PC-3 (cell line): ENCODE data around the gene GRID2IP. TPM values are rescaled to one million over a fixed set of nuclear protein-coding genes. Genes with fewer than 3 reads are reported as not detected.

ENCODE experiments used
- ATAC-seq: fragments of 200-7000 bp; cut with Tn5 transposase; 2 replicates; pipeline ENCODE4 v1.9.1; 2020; ENCODE audit warnings: mild to moderate bottlenecking, moderate library complexity
- BruUV-seq: library from RNA; stranded (reverse); fragments of 400-500 nt; replicated peaks from 2 replicates; lab custom pipeline; 2021; lab: Mats Ljungman, UMichigan
- CTCF ChIA-PET: fragments of 300-600 bp; sonication (Branson Sonifier 250); formaldehyde crosslinking; loops from one replicate; lab custom pipeline; 2022; ENCODE audit warnings: antibody characterized with exemption; lab: Charles Lee
- POLR2A ChIA-PET: fragments of 300-600 bp; sonication (Branson Sonifier 250); formaldehyde crosslinking; loops from one replicate; lab custom pipeline; 2022; ENCODE audit warnings: antibody characterized with exemption; ENCODE audit not compliant: unreplicated experiment; lab: Charles Lee
- DNase-seq: peaks from one replicate; pipeline ENCODE4 v3.0.0-alpha.2; 2015
- H2AFZ ChIP-seq: fragments of 300-600 bp; sonication (generic); 2 replicates; pipeline ENCODE4 v1.6.0; 2016; ENCODE audit warnings: antibody characterized with exemption, low read length
- H3F3A ChIP-seq: fragments of 300-600 bp; sonication (generic); one replicate; pipeline ENCODE4 v1.6.0; 2017; ENCODE audit warnings: antibody characterized with exemption, low read length, control low read depth, mild to moderate bottlenecking; ENCODE audit not compliant: unreplicated experiment
- H3K27ac ChIP-seq: fragments of 300-600 bp; sonication (generic); 2 replicates; pipeline ENCODE4 v1.5.1; 2016; ENCODE audit warnings: mild to moderate bottlenecking, low read length
- H3K27me3 ChIP-seq: fragments of 300-600 bp; sonication (generic); 2 replicates; pipeline ENCODE4 v1.6.1; 2016; ENCODE audit warnings: low read length, mixed read lengths
- H3K36me3 ChIP-seq: fragments of 300-600 bp; sonication (generic); 2 replicates; pipeline ENCODE4 v1.6.1; 2016; ENCODE audit warnings: low read depth, mixed run types, low read length, mixed read lengths
- H3K4me1 ChIP-seq: fragments of 300-600 bp; sonication (generic); 2 replicates; pipeline ENCODE4 v1.5.1; 2016; ENCODE audit warnings: low read length; ENCODE audit not compliant: insufficient read depth
- H3K4me2 ChIP-seq: fragments of 300-600 bp; sonication (generic); 2 replicates; pipeline ENCODE4 v1.6.0; 2016; ENCODE audit warnings: low read length
- H3K4me3 ChIP-seq: fragments of 300-600 bp; sonication (generic); 2 replicates; pipeline ENCODE4 v1.5.1; 2016; ENCODE audit warnings: mild to moderate bottlenecking, low read length, mixed read lengths
- H3K79me2 ChIP-seq: fragments of 300-600 bp; sonication (generic); 2 replicates; pipeline ENCODE4 v1.6.1; 2017; ENCODE audit warnings: low read length, mixed read lengths
- H3K9ac ChIP-seq: fragments of 300-600 bp; sonication (generic); 2 replicates; pipeline ENCODE4 v1.6.0; 2016; ENCODE audit warnings: mild to moderate bottlenecking, low read length
- H3K9me2 ChIP-seq: fragments of 300-600 bp; sonication (generic); replicated peaks from 2 replicates; pipeline ENCODE4 v1.6.1; 2016; ENCODE audit warnings: mixed run types, low read length, mixed read lengths
- H3K9me3 ChIP-seq: fragments of 300-600 bp; sonication (generic); 2 replicates; pipeline ENCODE4 v1.6.1; 2016; ENCODE audit warnings: low read length, mixed read lengths
- H4K20me1 ChIP-seq: fragments of 300-600 bp; sonication (generic); 2 replicates; pipeline ENCODE4 v1.6.1; 2016; ENCODE audit warnings: low read length, mixed read lengths
- CTCF ChIP-seq: fragments of 300-600 bp; sonication (generic); conservative IDR thresholded peaks from 2 replicates; pipeline ENCODE4 v1.5.1; 2017; ENCODE audit warnings: antibody characterized with exemption, low read depth, mild to moderate bottlenecking, low read length
- EZH2 ChIP-seq: fragments of 300-600 bp; sonication (generic); IDR thresholded peaks from one replicate; pipeline ENCODE4 v1.6.1; 2017; ENCODE audit warnings: antibody characterized with exemption, mild to moderate bottlenecking, low read length; ENCODE audit not compliant: unreplicated experiment
- EZH2phosphoT487 ChIP-seq: fragments of 300-600 bp; sonication (generic); IDR thresholded peaks from 2 replicates; pipeline ENCODE4 v1.6.1; 2018; ENCODE audit warnings: mild to moderate bottlenecking, antibody characterized with exemption, low read length, borderline replicate concordance
- intact Hi-C: fragments of 100-400 bp; cut with micrococcal nuclease; formaldehyde crosslinking; loops from 2 replicates; pipeline ENCODE4 v1.9.0; 2023
- total RNA-seq: library from RNA; depleted of rRNA; stranded (reverse); fragments of >200 nt; gene quantifications from 2 replicates; pipeline ENCODE4 v1.2.3, GENCODE V29; 2014

GRID2IP gene
- total RNA-seq, 1 experiment from 2014 or later, result not detected

- intact Hi-C loops, result no loop called here
- H4K20me1 ChIP-seq, result peaks cover 14% of the 10 kb centered on the region
- H3K4me2 ChIP-seq, result no peak overlapping the region
- CTCF ChIA-PET, result no interaction called here
- H3F3A ChIP-seq, result no peaks in the 10 kb centered on the region
- no peak overlapping the region for H3K9ac ChIP-seq
- H3K27ac ChIP-seq, result no peak overlapping the region
- no peak overlapping the region for H3K4me3 ChIP-seq
- TF ChIP-seq EZH2phosphoT487 (no peak), CTCF (no peak), EZH2 (no peak)
- H3K36me3 ChIP-seq, result no peaks in the 10 kb centered on the region
- BruUV-seq, result no TSS peak
- POLR2A ChIA-PET, result no interaction called here
- ATAC-seq (no peak), DNase-seq (no peak)
- peaks cover 14% of the 10 kb centered on the region for H3K4me1 ChIP-seq
- no peak overlapping the region for H2AFZ ChIP-seq
- H3K27me3 ChIP-seq, result no peaks in the 10 kb centered on the region
- H3K79me2 ChIP-seq, result peaks cover 18% of the 10 kb centered on the region
- no peaks in the 10 kb centered on the region for H3K9me3 ChIP-seq
- no peaks in the 10 kb centered on the region for H3K9me2 ChIP-seq
Observed at GRCh38 chr7:6487184-6487545, 64.1 kb downstream of the GRID2IP start.

GRCh38 chr7:6486438-6487183, 64.7 kb downstream of the GRID2IP start:
- Histone ChIP-seq H3K9me2 (no peaks in the 10 kb centered on the region), H4K20me1 (peaks cover 17% of the 10 kb centered on the region), H3K4me3 (no peak overlapping the region), H3K79me2 (peaks cover 23% of the 10 kb centered on the region), H3K9me3 (no peaks in the 10 kb centered on the region), H3K4me1 (peaks cover 16% of the 10 kb centered on the region), H3K4me2 (no peak overlapping the region), H3K27me3 (no peaks in the 10 kb centered on the region), H2AFZ (no peak overlapping the region), H3K27ac (no peak overlapping the region), H3K9ac (no peak overlapping the region), H3F3A (no peaks in the 10 kb centered on the region), H3K36me3 (0 out of 2 replicates have a peak, but pooled peaks cover under 1% of the 10 kb centered on the region)
- no TSS peak for BruUV-seq
- DNase-seq (no peak), ATAC-seq (no peak)
- TF ChIP-seq EZH2phosphoT487, result no peak
- no peak for TF ChIP-seq EZH2
- TF ChIP-seq CTCF, result no peak
- intact Hi-C loops, result no loop called here
- CTCF ChIA-PET, result no interaction called here
- POLR2A ChIA-PET, result no interaction called here

GRCh38 chr7:6482743-6483119, 68.5 kb downstream of the GRID2IP start:
- peak overlapping the region; percentile 66; the same call in 1 of the 2 replicates for H3K27ac ChIP-seq
- peak overlapping the region; percentile 79 for H3K4me2 ChIP-seq
- no peaks in the 10 kb centered on the region for H3K27me3 ChIP-seq
- peaks cover 62% of the 10 kb centered on the region for H3K79me2 ChIP-seq
- no peak overlapping the region for H2AFZ ChIP-seq
- TF ChIP-seq CTCF (no peak), EZH2 (no peak), EZH2phosphoT487 (no peak)
- no TSS peak for BruUV-seq
- H3K9ac ChIP-seq, result peak overlapping the region; percentile 95
- intact Hi-C loops, result no loop called here
- H4K20me1 ChIP-seq, result peaks cover 53% of the 10 kb centered on the region
- peaks cover 15% of the 10 kb centered on the region; the same call in 1 of the 2 replicates for H3K36me3 ChIP-seq
- CTCF ChIA-PET, result no interaction called here
- H3K4me1 ChIP-seq, result peaks cover 32% of the 10 kb centered on the region
- H3K4me3 ChIP-seq, result peak overlapping the region; percentile 100
- ATAC-seq, result no peak
- H3K9me2 ChIP-seq, result no peaks in the 10 kb centered on the region
- POLR2A ChIA-PET, result interaction anchor here (0.5 kb wide), 1 partner anchor 178 kb away, joined by 38 read pairs; no protein-coding TSS in a partner anchor
- no peaks in the 10 kb centered on the region for H3F3A ChIP-seq
- no peaks in the 10 kb centered on the region for H3K9me3 ChIP-seq
- DNase-seq, result no peak
